Retinal pigment epithelial cell (primary cell): ENCODE results near the gene ACBD6.
A peak's percentile ranks its signal among the peaks of the same experiment; 100 is the strongest.
"Not testable (repeated sequence)": the region's sequence is repeated elsewhere in the genome, so short reads cannot be mapped to it uniquely, and the experiment has no call there.

Source experiments
- DNase-seq: peaks from one replicate; pipeline ENCODE4 v3.0.0-alpha.2; 2010; ENCODE audit warnings: low read depth
- H3K4me3 ChIP-seq: 2 replicates; pipeline ENCODE4 v1.5.1; 2011; ENCODE audit warnings: mild to moderate bottlenecking, low read length, control low read depth, moderate library complexity
- CTCF ChIP-seq: conservative IDR thresholded peaks from 2 replicates; pipeline ENCODE4 v1.5.1; 2011; ENCODE audit warnings: low read depth, low read length, control low read depth, inconsistent platforms

ACBD6 gene

GRCh38 chr1:180462102-180462501 is 40.3 kb downstream of the ACBD6 start:
- H3K4me3 ChIP-seq: no peak overlapping the region
- no peak for TF ChIP-seq CTCF
- DNase-seq: no peak

- not testable (repeated sequence) for DNase-seq, H3K4me3 ChIP-seq
Observed at GRCh38 chr1:180461682-180462081, 40.7 kb downstream of the ACBD6 start.

- DNase-seq: no peak
- no peak overlapping the region for H3K4me3 ChIP-seq
- TF ChIP-seq CTCF: no peak
Observed at GRCh38 chr1:180458807-180459206, 43.6 kb downstream of the ACBD6 start.

GRCh38 chr1:180456191-180456590 is 46.2 kb downstream of the ACBD6 start:
- no peak for TF ChIP-seq CTCF
- DNase-seq: peak; percentile 12
- H3K4me3 ChIP-seq: no peak overlapping the region

- TF ChIP-seq CTCF: no peak
- H3K4me3 ChIP-seq: no peak overlapping the region
- no peak for DNase-seq
Observed at GRCh38 chr1:180451504-180451903, 50.9 kb downstream of the ACBD6 start.

- H3K4me3 ChIP-seq: no peak overlapping the region
- TF ChIP-seq CTCF: no peak
- DNase-seq: no peak
Observed at GRCh38 chr1:180444522-180444921, 57.9 kb downstream of the ACBD6 start.

GRCh38 chr1:180440335-180440734 is 62.0 kb downstream of the ACBD6 start:
- no peak overlapping the region for H3K4me3 ChIP-seq
- no peak for DNase-seq
- TF ChIP-seq CTCF: no peak

- no peak for DNase-seq
- no peak for TF ChIP-seq CTCF
Observed at GRCh38 chr1:180435566-180435965, 66.8 kb downstream of the ACBD6 start.

More at GRCh38 chr1:180435566-180435965, 66.8 kb downstream of the ACBD6 start:
- H3K4me3 ChIP-seq: no peak overlapping the region
